HG03175 (cell line): ENCODE data around the gene ENO4.
A peak's percentile ranks its signal among the peaks of the same experiment; 100 is the strongest.

Experiments
- ATAC-seq: cut with Tn5 transposase; IDR thresholded peaks from one replicate; pipeline ENCODE4 v1.9.1; 2021; ENCODE audit warnings: mild to moderate bottlenecking, moderate library complexity; ENCODE audit not compliant: unreplicated experiment

ENO4 gene, protein sequence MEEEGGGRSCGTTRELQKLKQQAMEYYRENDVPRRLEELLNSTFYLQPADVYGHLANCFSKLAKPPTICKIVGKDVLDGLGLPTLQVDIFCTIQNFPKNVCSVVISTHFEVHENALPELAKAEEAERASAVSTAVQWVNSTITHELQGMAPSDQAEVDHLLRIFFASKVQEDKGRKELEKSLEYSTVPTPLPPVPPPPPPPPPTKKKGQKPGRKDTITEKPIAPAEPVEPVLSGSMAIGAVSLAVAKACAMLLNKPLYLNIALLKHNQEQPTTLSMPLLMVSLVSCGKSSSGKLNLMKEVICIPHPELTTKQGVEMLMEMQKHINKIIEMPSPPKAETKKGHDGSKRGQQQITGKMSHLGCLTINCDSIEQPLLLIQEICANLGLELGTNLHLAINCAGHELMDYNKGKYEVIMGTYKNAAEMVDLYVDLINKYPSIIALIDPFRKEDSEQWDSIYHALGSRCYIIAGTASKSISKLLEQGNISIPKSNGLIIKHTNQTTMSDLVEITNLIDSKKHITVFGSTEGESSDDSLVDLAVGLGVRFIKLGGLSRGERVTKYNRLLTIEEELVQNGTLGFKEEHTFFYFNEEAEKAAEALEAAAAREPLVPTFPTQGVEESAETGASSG

DNA sequence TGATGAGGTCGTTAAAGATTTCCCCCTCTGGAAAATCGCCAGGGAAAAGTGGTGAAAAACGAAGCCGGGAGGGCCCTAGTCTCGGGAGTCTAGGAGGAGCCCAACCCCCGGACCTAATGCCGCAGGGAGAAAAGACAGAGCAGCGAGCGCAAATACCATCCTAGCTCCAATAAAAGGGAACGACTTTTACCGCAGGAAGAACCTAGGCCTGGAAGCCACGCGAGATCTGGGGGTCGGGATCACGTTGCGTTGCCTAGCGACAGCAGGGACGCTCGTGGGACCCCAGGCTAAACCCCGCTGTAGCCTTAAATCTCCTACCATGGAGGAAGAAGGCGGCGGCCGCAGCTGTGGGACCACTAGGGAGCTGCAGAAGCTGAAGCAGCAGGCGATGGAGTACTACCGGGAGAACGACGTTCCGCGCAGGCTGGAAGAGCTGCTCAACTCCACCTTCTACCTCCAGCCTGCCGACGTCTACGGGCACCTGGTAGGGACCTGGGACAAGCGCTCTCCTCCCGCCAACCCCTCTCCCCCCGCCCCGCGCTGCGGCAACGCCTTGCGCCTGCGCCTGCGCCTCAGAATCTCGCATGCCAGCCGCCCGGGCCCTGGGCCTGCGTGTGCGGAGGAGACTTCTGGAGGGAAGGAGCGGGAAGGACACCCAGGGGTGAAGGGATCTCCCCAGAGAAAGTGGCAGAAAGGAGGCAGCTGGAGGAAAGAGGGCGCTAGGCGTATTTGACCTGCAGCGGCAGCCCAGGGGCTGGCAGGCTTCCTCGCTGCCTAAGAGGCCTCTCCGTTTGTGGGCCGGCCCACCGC lies at the start of gene ENO4:
Gene ENO4 (plus strand): TSS at position 252 of the 810 bp plus-strand sequence. CDS start 68 bp downstream, at position 320.
- peak; percentile 42 for ATAC-seq

DNA sequence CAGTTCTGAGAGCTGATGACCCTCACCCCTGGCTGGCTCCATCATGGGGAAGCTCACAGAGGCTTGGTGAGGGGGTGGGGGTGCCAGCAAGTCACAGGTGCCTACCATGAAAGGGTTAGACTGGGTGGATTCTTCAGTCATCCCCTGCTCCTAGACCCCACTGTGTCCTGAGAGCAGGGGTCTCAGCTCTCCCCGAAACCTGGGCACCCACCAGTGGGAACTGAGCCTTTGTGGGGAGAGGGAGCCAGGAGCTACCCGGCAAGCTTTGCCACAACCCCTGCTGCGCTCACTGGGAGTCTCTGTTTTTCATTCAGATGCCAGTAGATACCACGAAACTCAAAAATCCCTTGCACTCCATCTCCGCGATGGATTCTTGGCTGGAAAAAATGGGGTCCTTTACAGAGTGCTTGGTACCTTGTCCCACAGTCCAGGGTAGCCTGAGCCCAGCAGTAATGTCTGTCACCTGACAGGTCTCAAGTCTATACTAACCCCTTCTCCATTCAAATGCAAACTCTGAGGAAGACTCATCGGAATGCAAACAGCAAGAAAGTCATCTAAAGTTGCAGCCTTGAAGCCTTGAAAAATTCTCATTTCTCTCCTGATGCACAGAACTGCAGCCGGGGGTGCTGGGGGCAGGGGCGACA lies 48.9 kb upstream of the ENO4 start:
- ATAC-seq, result no peak

DNA sequence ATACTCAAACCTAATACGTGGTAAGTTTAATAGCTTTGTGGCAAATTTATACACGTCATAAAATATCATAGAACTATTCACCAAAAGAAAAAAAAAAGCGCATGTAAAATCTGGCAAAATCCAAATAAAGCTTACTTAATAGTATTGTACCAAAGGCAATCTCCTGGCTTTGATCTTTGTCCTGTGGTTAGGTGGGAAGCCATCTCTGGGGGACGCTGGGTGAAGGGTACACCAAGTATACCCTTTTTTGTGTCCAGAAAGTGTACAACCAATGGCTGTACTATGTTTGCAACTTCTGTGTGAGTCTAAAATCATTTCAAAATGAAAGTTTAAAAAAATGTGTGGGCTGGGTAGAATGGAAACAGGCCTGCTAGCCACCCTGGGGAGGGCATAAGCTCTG lies 47.6 kb upstream of the ENO4 start:
- no peak for ATAC-seq

DNA sequence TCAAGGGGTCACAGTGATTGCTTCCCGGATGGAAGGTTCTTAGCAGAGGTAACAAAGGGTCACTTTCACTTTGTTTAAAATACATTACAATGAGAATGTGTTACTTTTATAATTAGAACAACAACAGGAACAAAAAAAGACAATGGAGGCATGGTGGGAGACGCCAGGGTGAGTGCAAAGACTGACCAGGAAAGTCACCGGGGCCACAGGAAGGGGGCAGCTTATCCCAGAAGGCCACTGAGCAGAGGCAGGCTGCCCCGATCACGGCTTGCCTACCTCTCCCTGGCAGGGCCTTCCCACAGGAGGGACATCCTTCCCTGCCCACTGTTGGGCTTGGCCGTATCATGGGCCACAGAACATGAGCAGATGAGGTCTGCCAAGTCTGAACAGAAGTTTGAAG lies 46.8 kb upstream of the ENO4 start:
- no peak for ATAC-seq

DNA sequence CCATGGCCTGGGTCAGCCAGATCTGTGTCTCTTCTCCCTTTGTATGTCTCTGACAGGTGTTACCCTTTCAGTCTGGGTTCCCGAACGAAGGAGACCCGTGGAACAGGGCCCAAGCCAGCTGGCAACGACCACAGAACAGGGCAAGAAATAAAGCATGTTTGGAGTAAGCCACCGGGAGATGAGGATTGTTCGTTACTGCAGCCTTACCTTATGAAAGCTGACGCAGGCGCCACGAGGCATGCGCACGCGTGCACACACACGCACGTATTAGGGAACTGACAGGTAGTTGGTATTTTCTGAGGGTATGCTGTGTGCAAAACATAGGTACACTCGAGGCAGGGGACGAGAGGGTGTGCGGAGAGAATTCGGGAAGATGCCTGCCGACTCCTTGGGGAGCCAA lies 46.4 kb upstream of the ENO4 start:
- no peak for ATAC-seq

DNA sequence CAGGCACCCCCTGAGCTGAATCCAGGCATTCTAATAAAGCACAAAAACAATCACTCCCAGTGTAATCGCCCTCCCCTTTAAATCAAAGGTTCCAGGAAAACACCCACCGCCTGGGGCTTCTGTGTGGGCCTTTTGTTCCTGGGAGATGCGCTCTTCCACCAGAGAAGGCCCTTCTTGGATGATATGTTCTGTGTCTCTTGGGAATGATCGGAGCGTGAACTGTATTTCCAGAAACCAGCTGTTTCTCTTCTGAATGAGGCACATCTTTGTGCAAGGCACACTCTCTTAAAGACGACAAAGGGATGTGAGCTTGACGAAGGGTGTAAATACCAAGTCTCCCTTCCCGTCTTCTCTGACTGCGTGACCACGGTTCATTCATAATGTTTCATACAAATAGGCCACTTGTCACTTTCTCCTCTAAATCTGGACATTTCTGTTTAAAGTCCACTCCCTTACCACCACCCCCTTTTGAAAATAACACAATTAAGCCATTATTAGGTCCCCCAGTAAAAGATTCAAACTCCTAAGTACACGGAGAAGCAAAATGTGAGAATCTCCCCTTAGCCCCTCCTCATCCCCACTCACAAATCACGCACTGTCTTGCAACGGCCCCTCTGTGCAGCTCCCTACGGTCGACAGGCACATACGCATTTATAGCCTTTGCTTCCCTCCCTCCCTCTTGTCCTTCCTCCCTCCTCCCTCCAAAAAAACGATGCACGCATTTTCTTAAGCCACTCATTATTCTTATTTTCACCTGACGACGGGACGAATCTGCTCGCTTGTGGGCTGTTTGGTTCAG lies 45.6 kb upstream of the ENO4 start:
- no peak for ATAC-seq

DNA sequence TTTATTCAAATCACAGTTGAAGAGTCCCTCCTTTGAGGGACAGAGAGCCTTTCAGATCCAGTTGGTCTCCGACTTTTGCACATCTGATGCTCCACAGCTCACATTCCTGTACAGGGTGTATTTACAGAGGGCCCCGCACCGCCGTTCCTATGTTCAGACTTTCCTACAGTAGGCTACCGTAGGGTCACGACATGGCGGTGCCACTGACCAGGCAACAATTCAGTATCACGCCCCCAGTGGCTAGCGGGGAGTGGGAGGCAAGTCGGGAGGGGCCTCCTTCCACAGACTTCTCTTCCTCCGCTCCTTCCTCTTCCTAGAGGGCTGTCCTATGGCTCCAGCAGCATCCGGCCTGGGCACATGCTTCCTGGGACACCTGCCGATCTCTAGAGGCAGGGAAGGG lies 40.6 kb upstream of the ENO4 start:
- ATAC-seq, result no peak

DNA sequence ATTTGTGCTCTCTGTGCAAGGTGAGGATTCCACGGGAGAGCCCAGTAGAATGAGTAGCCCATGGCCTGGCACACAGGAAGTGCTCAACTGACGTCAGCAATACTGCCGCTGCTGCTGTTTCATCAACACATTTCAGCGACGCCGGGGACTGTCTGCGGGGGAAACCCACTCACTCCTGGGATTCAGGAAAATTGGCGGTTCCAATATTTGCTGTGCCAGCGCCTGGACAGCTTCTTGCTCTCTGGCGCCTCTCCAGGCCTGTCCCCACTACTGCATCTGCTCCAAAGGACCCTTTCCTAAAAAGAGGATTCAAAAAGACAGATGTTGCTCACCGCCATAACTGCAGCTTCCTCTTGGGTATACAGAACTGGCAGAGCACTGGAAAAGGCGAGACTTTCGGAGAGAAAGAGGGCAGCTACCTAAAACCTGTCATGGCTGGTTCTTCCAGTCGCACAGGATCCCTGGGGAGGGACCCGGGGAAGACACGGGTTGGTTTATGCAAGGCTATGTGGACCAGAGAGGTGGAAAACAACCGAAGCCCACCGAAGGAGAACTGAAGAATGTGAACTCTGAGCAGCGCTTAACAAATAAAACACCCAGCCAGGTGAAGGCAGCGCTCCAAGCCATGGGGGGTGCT lies 39.7 kb upstream of the ENO4 start:
- ATAC-seq, result no peak

DNA sequence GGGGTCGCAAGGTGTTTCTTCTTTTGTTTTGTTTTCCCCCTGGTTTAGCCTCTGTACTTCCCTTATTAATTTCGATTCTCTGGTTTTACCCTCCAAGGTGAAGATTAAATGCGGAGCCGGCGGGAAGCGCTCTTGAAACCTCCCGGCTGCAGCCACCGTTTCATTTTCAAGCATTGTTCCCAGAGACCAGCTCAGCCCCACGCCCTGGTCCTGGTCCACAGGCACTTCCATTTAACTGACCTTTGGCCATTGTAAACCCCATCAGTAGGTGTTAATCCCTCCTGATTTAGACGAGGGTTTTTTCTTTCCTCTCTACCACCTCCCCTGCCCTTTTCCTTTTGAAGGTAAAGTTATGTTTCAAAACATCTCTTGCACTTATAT lies 39.2 kb upstream of the ENO4 start:
- no peak for ATAC-seq

DNA sequence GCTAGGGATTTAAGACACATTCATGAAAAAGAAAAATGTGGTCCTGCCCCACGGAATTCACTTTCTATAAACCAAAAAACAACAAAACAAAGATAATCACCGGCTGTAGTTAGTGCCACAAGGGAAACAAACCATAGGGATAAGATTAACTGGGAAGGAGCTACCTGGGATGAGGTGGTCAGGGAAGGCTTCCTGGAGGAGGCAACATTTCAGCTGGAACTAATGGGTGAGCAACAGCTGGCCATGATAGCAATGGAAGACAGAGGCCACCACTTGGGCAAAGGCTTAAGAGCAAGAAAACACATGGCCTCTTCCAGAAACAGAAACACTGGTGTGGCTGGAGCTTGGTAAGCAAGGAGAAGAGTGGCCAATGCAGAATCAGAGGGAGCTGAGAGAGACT lies 38.4 kb upstream of the ENO4 start:
- no peak for ATAC-seq

DNA sequence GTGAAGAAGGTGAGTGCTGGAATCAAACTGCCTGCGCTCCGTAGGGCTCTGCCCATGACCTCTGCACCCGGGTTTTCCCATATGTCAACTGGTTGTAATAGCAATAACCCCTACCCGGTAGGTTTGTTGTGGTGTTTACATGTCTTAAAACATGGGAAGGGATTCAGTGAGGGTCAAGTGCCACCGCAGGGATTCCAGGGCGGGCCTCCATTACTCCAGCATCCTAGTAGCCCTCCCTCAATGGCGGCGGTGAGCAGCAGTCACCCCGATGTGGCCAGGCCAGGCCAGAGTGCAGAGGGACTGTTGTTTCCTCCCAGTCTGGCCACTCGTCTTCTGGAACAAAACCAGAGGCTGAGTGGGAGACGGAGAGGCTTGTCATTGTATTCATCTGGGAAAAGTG lies 37.6 kb upstream of the ENO4 start:
- ATAC-seq, result no peak

DNA sequence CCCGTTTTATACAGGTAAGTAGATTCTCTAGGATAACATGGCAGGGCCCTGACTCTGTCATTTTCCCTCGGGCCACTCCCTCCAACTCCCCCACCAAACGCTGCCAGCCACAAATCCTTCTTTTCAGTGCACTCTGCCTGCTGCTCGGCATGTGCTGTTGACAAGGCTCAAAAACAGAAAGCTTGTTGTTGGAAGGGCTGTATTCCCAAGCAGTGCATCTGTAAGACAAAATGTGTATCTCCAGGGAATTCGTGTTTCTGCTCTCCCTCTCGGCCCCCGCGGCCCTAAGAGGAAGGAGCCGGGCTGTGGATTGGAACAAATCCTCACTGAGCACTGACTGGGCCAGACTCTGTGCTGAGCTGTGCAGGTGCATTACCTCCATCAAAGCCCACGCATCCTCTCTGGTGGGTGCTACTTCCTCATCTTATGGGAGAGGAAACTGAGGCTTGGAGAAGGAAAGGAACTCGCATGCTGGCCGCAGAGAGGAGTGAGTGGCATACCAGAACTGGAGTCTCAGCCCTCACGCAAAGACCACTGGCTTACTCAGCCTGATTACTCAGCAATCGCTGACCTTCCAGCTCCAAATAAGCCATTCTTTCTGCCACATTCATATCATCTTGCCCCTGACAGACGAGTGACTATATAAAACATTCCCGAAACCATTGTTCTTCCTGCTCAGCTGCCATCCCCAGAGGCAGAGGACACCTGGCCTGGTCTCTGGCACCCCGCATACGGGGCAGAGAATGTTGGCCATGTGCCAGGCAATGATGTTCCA lies 33.5 kb upstream of the ENO4 start:
- no peak for ATAC-seq

DNA sequence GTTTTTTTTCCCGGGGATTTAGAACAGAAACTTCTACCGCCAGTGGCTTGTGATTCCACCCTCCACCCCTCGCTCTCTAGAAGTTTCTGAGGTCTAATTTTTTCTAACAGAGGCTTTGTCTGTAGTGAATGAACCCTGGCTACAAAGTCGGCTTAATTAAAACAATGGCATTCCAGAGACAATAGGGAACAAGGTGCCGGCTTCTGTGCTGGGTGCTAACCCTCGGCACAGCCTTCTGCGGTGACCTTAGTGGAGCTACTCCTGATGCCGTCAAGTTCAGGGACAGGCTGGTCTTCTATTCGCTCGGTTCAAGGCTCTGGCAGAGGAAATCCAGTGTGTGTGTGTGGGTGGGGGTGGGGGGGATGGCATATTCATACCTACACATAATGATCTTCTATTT lies 32.1 kb upstream of the ENO4 start:
- ATAC-seq, result no peak

DNA sequence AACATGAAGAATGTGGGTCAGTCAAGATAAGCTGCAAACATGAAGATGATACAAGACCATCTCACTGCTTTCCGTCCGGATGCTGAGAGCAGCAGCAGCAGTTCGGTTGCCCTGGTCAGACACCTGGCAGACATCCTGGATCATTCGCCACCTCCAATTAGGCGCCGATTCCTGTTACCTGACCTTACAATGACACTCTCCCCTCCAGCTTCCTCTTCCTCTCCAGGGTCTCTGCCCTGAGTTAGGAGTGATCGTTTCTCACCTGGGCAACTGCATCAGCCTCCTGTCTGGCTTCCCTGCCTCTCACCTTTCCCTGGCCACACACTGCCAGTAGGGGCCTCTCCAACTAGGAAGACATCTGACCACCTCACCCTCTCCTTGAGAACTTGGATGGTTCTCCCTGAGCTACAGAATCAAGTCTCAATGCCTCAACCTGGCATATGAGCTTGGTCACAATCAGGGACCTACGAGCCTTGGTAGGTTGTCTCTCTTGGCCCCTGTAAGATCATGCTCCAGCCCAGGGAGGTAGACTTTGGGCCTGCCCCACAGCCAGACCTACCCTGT lies 31.4 kb upstream of the ENO4 start:
- no peak for ATAC-seq

DNA sequence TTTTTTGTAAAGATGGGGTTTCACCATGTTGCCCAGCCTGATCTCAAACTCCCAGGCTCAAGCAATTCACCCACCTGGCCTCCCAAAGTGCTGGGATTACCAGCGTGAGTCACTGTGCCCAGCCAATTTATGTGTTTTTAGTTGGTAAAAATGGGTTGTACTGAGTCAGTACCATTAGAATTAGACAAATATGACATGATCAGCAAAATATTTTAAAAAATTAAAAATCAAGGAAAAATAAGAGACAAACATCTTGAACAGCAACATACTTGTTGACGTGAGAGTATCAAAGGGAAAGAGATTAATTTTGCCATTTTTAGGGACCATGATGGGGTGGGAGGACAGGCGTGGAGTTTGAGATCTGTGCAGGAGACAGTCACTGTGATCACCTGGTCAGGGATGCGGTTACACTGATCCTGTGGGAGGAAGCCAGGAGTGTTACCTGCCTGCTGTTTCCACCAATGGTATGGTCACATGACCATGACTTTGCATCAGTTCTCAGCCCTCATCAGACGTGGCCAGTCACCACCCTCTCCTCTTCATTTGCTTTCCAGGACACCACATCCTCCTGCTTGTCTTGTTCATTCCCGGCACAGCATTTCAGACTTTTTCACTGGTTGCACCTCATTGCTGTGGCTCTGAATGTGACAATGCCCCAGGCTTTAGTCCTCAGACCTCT lies 29.2 kb upstream of the ENO4 start:
- no peak for ATAC-seq

DNA sequence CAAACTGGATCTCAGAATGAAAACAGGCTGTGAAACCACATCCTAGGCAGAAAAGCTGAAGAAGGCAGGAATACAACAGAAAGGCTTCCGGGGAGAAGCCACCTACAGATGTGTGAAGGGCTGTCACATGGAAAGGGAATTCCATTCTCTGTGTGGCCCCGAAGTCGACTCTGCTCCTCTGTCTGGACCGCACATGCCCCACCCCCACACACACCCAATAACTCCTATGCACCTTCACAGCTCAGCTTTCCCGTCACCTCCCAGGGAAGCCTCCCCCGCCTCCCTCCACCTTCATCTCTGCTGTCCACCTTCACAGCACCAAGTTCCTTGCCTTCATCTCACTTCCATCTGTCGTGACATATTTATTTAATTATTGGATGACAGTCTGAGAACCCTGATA lies 23.4 kb upstream of the ENO4 start:
- ATAC-seq, result no peak

DNA sequence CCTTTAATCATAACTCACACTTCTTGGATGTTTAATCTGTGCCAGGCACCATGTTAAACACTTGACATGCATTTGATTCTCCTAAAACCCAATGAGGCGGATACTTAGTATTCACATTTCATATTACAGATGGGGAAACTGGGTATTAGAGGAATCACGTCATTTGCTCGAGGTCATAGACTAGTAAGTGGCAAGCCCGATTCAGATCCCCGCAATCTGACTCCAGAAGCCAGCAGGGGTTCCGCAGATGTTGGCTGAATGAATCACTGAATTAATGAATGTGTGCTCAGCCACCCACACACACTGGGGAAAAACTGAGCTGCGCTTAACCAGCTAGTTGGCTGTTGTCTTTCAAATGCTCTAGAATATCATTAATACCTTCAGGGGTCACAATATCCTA lies 22.5 kb upstream of the ENO4 start:
- ATAC-seq, result no peak

DNA sequence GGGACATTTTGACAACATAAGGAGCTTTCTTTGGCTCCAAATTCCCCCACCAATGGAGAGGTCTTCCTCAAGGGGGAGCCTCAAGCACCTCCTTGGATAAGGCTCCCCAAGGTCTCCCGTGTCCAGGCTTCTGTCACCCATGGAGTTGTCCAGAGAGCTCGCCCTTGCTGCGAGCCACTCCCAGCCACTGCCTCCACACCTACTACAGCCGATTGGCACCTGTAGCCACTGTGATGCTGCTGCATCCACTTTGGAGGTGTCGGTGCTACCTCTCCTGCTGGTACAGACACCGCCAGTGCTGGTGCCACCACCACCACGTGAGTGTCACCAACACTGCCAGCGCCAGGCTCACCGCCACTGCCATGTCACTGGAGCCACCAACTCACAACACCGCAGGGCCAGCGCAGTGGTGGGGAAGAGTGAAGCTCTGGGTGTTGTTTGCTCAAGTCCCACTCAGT lies 22.1 kb upstream of the ENO4 start:
- no peak for ATAC-seq
